Activated CD8-positive, alpha-beta memory T cell treated with anti-CD3 and anti-CD28 coated beads for 24 hours (primary cell): Measurements from ENCODE around the gene TAF1B.
A peak's percentile ranks its signal among the peaks of the same experiment; 100 is the strongest.

ENCODE experiments used
- DNase-seq: peaks from one replicate; pipeline ENCODE4 v3.0.0-alpha.2; 2020

Gene TAF1B

GRCh38 chr2:9944330-9944758 is 101.1 kb downstream of the TAF1B start:
- no peak for DNase-seq

GRCh38 chr2:9945596-9945995 is 102.3 kb downstream of the TAF1B start:
- DNase-seq = no peak

GRCh38 chr2:9946076-9946475 is 102.8 kb downstream of the TAF1B start:
- DNase-seq = no peak

- DNase-seq = no peak
These were observed 103.5 kb downstream of the TAF1B start for GRCh38 chr2:9946818-9947217.

GRCh38 chr2:9948721-9949120 is 105.4 kb downstream of the TAF1B start:
- DNase-seq = no peak

GRCh38 chr2:9949239-9949991 is 106.1 kb downstream of the TAF1B start:
- DNase-seq = no peak

GRCh38 chr2:9949992-9950520 is 106.8 kb downstream of the TAF1B start:
- DNase-seq = no peak

- peak; percentile 80 for DNase-seq
These were observed 107.4 kb downstream of the TAF1B start for GRCh38 chr2:9950521-9951271.

GRCh38 chr2:9951272-9951521 is 107.9 kb downstream of the TAF1B start:
- DNase-seq = no peak

- DNase-seq = peak; percentile 94
These were observed 108.4 kb downstream of the TAF1B start, which contains the start of gene GRHL1 for GRCh38 chr2:9951522-9952285. TSS of gene GRHL1 (plus strand) at chr2:9951693. CDS start at chr2:9951834, 141 bp downstream.

GRCh38 chr2:9952286-9952737 is 109.0 kb downstream of the TAF1B start:
- no peak for DNase-seq

- no peak for DNase-seq
These were observed 109.7 kb downstream of the TAF1B start for GRCh38 chr2:9952856-9953503.

- no peak for DNase-seq
These were observed 110.9 kb downstream of the TAF1B start for GRCh38 chr2:9954136-9954535.

- no peak for DNase-seq
These were observed 114.8 kb downstream of the TAF1B start for GRCh38 chr2:9958057-9958456.

GRCh38 chr2:9959262-9959661 is 116.0 kb downstream of the TAF1B start:
- no peak for DNase-seq

- DNase-seq = no peak
These were observed 117.7 kb downstream of the TAF1B start for GRCh38 chr2:9961013-9961412.

- DNase-seq = no peak
These were observed 121.2 kb downstream of the TAF1B start for GRCh38 chr2:9964334-9964980.

- no peak for DNase-seq
These were observed 122.0 kb downstream of the TAF1B start for GRCh38 chr2:9965119-9965822.

GRCh38 chr2:9966491-9967022 is 123.3 kb downstream of the TAF1B start:
- no peak for DNase-seq

- no peak for DNase-seq
These were observed 123.9 kb downstream of the TAF1B start for GRCh38 chr2:9967053-9967775.
